Measurements from ENCODE around the gene RNF39. TPM values are rescaled to one million over a fixed set of nuclear protein-coding genes. Genes with fewer than 3 reads are reported as not detected.

Gene RNF39
- total and polyA plus RNA-seq, 2 experiments from 2014 or later, result 0.50 to 0.94 TPM

GRCh38 chr6:30111266-30111856 lies 35.8 kb upstream of the RNF39 start:
- DNase-seq (ENCODE audit: low spot score) (peak; percentile 16), ATAC-seq (peak; percentile 64)
- Histone ChIP-seq H3K79me2 (replicated peaks; ENCODE audit: insufficient read depth) (no peaks in the 10 kb centered on the region), H3K4me3 (no peak overlapping the region), H3K27me3 (ENCODE audit: insufficient read depth) (peaks cover 56% of the 10 kb centered on the region), H2AFZ (no peak overlapping the region), H4K20me1 (replicated peaks; ENCODE audit: insufficient read depth) (no peaks in the 10 kb centered on the region), H3K9me2 (ENCODE audit: insufficient read depth) (no peaks in the 10 kb centered on the region), H3F3A (replicated peaks; ENCODE audit: low read depth) (no peaks in the 10 kb centered on the region), H3K27ac (ENCODE audit: low read depth) (no peak overlapping the region), H3K36me3 (ENCODE audit: insufficient read depth) (no peaks in the 10 kb centered on the region), H3K4me1 (ENCODE audit: insufficient read depth) (no peaks in the 10 kb centered on the region), H3K4me2 (no peak overlapping the region)
- Mint-ChIP-seq H3K9me3 (no peaks in the 10 kb centered on the region), H3K27ac (no peak overlapping the region), H3K4me3 (no peak overlapping the region), H3K36me3 (ENCODE audit: low read depth) (no peaks in the 10 kb centered on the region), H3K27me3 (ENCODE audit: insufficient read depth, low read depth, poor library complexity) (peaks cover 18% of the 10 kb centered on the region), H3K4me1 (no peaks in the 10 kb centered on the region)
- TF ChIP-seq ZNF331 (CRISPR knock-in tag; IDR thresholded peaks at IDR 0.05; ENCODE audit: low read depth) (no peak), ZNF114 (CRISPR knock-in tag; IDR thresholded peaks at IDR 0.05) (no peak)

- Histone ChIP-seq H2AFZ (no peak overlapping the region; the same call in 1 of the 2 replicates), H3K4me1 (ENCODE audit: insufficient read depth) (peaks cover 26% of the 10 kb centered on the region), H3K27me3 (ENCODE audit: insufficient read depth) (peaks cover 70% of the 10 kb centered on the region), H3K4me3 (no peak overlapping the region), H3K9me2 (ENCODE audit: insufficient read depth) (no peaks in the 10 kb centered on the region), H3F3A (replicated peaks; ENCODE audit: low read depth) (peaks cover 5% of the 10 kb centered on the region; the same call in 1 of the 2 replicates), H3K4me2 (no peak overlapping the region), H4K20me1 (replicated peaks; ENCODE audit: insufficient read depth) (no peaks in the 10 kb centered on the region), H3K27ac (ENCODE audit: low read depth) (no peak overlapping the region), H3K79me2 (replicated peaks; ENCODE audit: insufficient read depth) (no peaks in the 10 kb centered on the region), H3K36me3 (ENCODE audit: insufficient read depth) (no peaks in the 10 kb centered on the region)
- Mint-ChIP-seq H3K4me1 (peaks cover 33% of the 10 kb centered on the region), H3K27ac (no peak overlapping the region), H3K4me3 (no peak overlapping the region), H3K27me3 (ENCODE audit: insufficient read depth, low read depth, poor library complexity) (peaks cover 53% of the 10 kb centered on the region), H3K36me3 (ENCODE audit: low read depth) (no peaks in the 10 kb centered on the region; the same call in 2 of the 3 replicates), H3K9me3 (no peaks in the 10 kb centered on the region; the same call in 2 of the 3 replicates)
- no peak for ATAC-seq
- TF ChIP-seq CTCF (conservative IDR thresholded peaks at IDR 0.05; ENCODE audit: low read depth in 2 of 2), result peak; percentile 30 to 34; a peak in 3 of 4 replicates
- TF ChIP-seq EZH2phosphoT487 (IDR thresholded peaks at IDR 0.05; ENCODE audit: unreplicated experiment), result no peak
- peak; percentile 43 for DNase-seq (ENCODE audit: low spot score)
These were observed 29.1 kb upstream of the RNF39 start for GRCh38 chr6:30104661-30105060.

- TF ChIP-seq CTCF (conservative IDR thresholded peaks at IDR 0.05; ENCODE audit: low read depth in 2 of 2) (peak in 1 of 2 experiments; percentile 37; a peak in 1 of 4 replicates), JUNB (IDR thresholded peaks at IDR 0.05; ENCODE audit: unreplicated experiment) (no peak)
- no peak for ATAC-seq
- Histone ChIP-seq H3K36me3 (ENCODE audit: insufficient read depth) (no peaks in the 10 kb centered on the region), H3K4me3 (peak overlapping the region; percentile 78), H3F3A (replicated peaks; ENCODE audit: low read depth) (peaks cover 5% of the 10 kb centered on the region; the same call in 1 of the 2 replicates), H3K79me2 (replicated peaks; ENCODE audit: insufficient read depth) (no peaks in the 10 kb centered on the region), H3K27ac (ENCODE audit: low read depth) (no peak overlapping the region), H2AFZ (peak overlapping the region; percentile 99), H3K9me2 (ENCODE audit: insufficient read depth) (no peaks in the 10 kb centered on the region), H4K20me1 (replicated peaks; ENCODE audit: insufficient read depth) (no peaks in the 10 kb centered on the region), H3K27me3 (ENCODE audit: insufficient read depth) (peaks cover 72% of the 10 kb centered on the region), H3K4me2 (peak overlapping the region; percentile 95), H3K4me1 (ENCODE audit: insufficient read depth) (peaks cover 28% of the 10 kb centered on the region)
- Mint-ChIP-seq H3K4me1 (peaks cover 34% of the 10 kb centered on the region), H3K36me3 (ENCODE audit: low read depth) (no peaks in the 10 kb centered on the region; the same call in 2 of the 3 replicates), H3K9me3 (no peaks in the 10 kb centered on the region; the same call in 2 of the 3 replicates), H3K27me3 (ENCODE audit: insufficient read depth, low read depth, poor library complexity) (peaks cover 61% of the 10 kb centered on the region), H3K27ac (no peak overlapping the region), H3K4me3 (peak overlapping the region; percentile 81)
- no peak for DNase-seq (ENCODE audit: low spot score)
These were observed 28.3 kb upstream of the RNF39 start for GRCh38 chr6:30103872-30104179.
